Activated CD4-positive, alpha-beta T cell treated with anti-CD3 and anti-CD28 coated beads, Interleukin-2, amount 10 ng/mL, durations not matched to agents 24 days and 14 days (primary cell): Measurements from ENCODE around the gene ETV4. TPM values are rescaled to one million over a fixed set of nuclear protein-coding genes. Genes with fewer than 3 reads are reported as not detected.

Experiments
- DNase-seq: peaks from one replicate; pipeline ENCODE4 v3.0.0; 2022
- H3K27ac Mint-ChIP-seq: one replicate; pipeline ENCODE4 v1.8.0; 2022; ENCODE audit warnings: mild to moderate bottlenecking, mixed read lengths
- H3K27me3 Mint-ChIP-seq: one replicate; pipeline ENCODE4 v1.8.0; 2022; ENCODE audit warnings: mixed read lengths
- H3K36me3 Mint-ChIP-seq: one replicate; pipeline ENCODE4 v1.8.0; 2022; ENCODE audit warnings: low read depth, mild to moderate bottlenecking, mixed read lengths
- H3K4me1 Mint-ChIP-seq: one replicate; pipeline ENCODE4 v1.8.0; 2021; ENCODE audit warnings: mixed read lengths
- H3K4me3 Mint-ChIP-seq: one replicate; pipeline ENCODE4 v1.8.0; 2022; ENCODE audit warnings: mild to moderate bottlenecking, moderate library complexity, mixed read lengths
- H3K9me3 Mint-ChIP-seq: one replicate; pipeline ENCODE4 v1.8.0; 2021; ENCODE audit warnings: mixed read lengths
- intact Hi-C: fragments of 100-400 bp; cut with micrococcal nuclease; formaldehyde crosslinking; loops from one replicate; pipeline ENCODE4 v1.15.1; 2023
- total RNA-seq: library from RNA; stranded (reverse); gene quantifications from 2 replicates; pipeline ENCODE4 v1.2.3, GENCODE V29; 2022

The ETV4 gene
- total RNA-seq, 1 donor from 2014 or later: 7.7 TPM

GRCh38 chr17:43479948-43480347, 66.2 kb downstream of the ETV4 start:
- H3K27me3 Mint-ChIP-seq: no peaks in the 10 kb centered on the region

More at GRCh38 chr17:43479948-43480347, 66.2 kb downstream of the ETV4 start:
- intact Hi-C loops: loop anchor here (10.0 kb wide), 1 partner anchor 525 kb away; the partner anchor contains the start of gene NAGS
- H3K27ac Mint-ChIP-seq: no peak overlapping the region
- peaks cover 13% of the 10 kb centered on the region for H3K4me1 Mint-ChIP-seq
- H3K36me3 Mint-ChIP-seq: peaks cover 6% of the 10 kb centered on the region
- no peaks in the 10 kb centered on the region for H3K9me3 Mint-ChIP-seq
- no peak for DNase-seq
- H3K4me3 Mint-ChIP-seq: no peak overlapping the region

Other genes with a start within 250 kb of the ETV4 start
- gene ARL4D, start 147.3 kb downstream of the ETV4 start, total RNA-seq: 3.3 and 3.5 TPM in 2 replicates
- gene DHX8, start 62.4 kb downstream of the ETV4 start, total RNA-seq: 54.2 and 56.6 TPM in 2 replicates
- 0.21 and 0.50 TPM in 2 replicates for gene MEOX1, start 115.6 kb upstream of the ETV4 start, total RNA-seq
- gene SOST, start 212.5 kb upstream of the ETV4 start, total RNA-seq: not detected in 2 replicates
- 16.5 and 18.3 TPM in 2 replicates for gene DUSP3, start 232.6 kb upstream of the ETV4 start, total RNA-seq
- not detected in 2 replicates for gene CFAP97D1, start 234.1 kb upstream of the ETV4 start, total RNA-seq